Prostate gland (tissue), 2 donors: ENCODE measurements around the gene LMNA.

Experiments
- CTCF ChIP-seq, 4 experiments: fragments of 200-600 bp in 2 of 4; fragments of 450-650 bp in 2 of 4; sonication (generic) in 2 of 4; IDR thresholded peaks; 1 replicate in 3 of 4; 2 replicates in 1 of 4; pipeline ENCODE4 v1.5.1; 2016 to 2019; ENCODE audit warnings: antibody characterized with exemption in 4 of 4, mild to moderate bottlenecking in 2 of 4, moderate library complexity in 2 of 4
- POLR2A ChIP-seq: fragments of 450-650 bp; IDR thresholded peaks from one replicate; pipeline ENCODE4 v1.6.1; 2016; ENCODE audit warnings: antibody characterized with exemption, mild to moderate bottlenecking

DNA sequence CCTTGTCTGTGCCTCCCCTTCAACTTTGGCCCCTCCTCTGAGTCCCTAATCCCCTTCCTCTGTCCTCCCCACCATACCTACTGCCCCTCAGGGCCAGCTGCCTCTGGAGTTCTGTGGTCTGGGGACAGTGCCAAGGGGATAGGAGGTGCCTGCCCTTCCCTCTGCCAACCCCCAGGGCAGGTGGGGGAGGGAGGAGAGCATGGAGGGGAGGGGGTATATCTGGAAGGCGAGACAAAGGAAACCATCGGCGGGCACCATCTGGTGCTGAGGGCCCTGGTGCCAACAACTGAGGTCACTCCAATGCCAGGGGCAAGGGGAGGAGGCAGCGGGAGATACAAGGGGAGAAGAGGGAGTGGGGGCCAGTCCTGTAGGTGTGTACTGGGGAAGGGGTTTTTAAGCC is 44.0 kb upstream of the LMNA start:
- TF ChIP-seq CTCF (IDR thresholded peaks at IDR 0.05), result no peak
- TF ChIP-seq POLR2A, result no peak
